ENCODE measurements around the gene ASIC4. TPM values are rescaled to one million over a fixed set of nuclear protein-coding genes. Genes with fewer than 3 reads are reported as not detected.
A peak's percentile ranks its signal among the peaks of the same experiment; 100 is the strongest.

ASIC4 gene
- total and polyA plus RNA-seq, 9 of the 15 experiments (the other 6 are each of a cell fraction or from before 2014, with no cell fraction given) = 0.07 to 19.2 (median 4.8) TPM

DNA sequence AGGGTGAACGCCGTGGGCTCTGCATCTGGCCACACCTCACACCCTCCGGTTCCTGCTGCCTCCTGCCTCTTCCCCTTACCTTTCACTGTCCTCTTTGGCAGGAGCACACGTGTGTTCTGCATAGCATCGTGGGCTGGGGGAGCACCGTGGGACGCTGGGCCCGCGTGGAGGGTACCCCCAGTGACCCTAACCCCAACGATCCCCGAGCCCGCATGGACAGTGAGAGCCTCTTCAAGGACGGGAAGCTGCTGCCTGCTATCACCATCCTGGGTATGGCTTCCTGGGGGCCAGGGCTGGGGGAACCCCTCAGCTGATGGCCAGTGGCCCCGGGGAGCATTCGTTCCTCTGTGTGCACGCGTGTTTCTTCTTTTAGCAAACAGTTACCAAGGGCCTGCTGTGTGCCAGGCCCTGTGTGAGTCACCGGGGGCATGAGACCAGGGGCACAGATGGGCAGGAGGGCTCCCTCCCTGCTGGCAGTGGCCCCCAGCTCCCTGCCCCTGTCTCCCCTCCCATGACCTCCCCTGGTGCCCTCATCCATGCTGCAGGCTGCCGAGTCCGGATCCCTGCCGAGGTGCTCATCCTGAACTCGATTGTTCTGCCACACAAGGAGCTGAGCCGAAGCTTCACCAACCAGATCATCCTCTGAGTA is 8.0 kb upstream of the ASIC4 start:
- CTCF ChIA-PET (ENCODE audit: low intra/inter-chr PET ratio) = no interaction called here

More for the DNA sequence above, 8.0 kb upstream of the ASIC4 start:
- peaks cover 50% of the 10 kb centered on the region; the same call in 2 of the 3 replicates for H3K36me3 ChIP-seq (ENCODE audit: control insufficient read depth, insufficient read depth, low read length)
- in situ Hi-C loops (cut with MboI) = no loop called here
- H3K79me2 ChIP-seq (ENCODE audit: control insufficient read depth, insufficient read depth, low read length) = peaks cover 19% of the 10 kb centered on the region
- no peaks in the 10 kb centered on the region for H3K9me3 ChIP-seq (replicated peaks; ENCODE audit: control insufficient read depth, insufficient read depth, low read depth, low read length)
- TF ChIP-seq ZC3H8 (IDR thresholded peaks at IDR 0.05) (no peak), RBFOX2 (IDR thresholded peaks at IDR 0.05; ENCODE audit: low read depth, low read length) (peak; percentile 31; the same call in 1 of the 2 replicates), STAG1 (CRISPR knock-in tag; IDR thresholded peaks at IDR 0.05; ENCODE audit: borderline replicate concordance) (no peak), MTF1 (CRISPR knock-in tag; IDR thresholded peaks at IDR 0.05; ENCODE audit: borderline replicate concordance) (no peak)
- TF ChIP-seq, protein P1, sequence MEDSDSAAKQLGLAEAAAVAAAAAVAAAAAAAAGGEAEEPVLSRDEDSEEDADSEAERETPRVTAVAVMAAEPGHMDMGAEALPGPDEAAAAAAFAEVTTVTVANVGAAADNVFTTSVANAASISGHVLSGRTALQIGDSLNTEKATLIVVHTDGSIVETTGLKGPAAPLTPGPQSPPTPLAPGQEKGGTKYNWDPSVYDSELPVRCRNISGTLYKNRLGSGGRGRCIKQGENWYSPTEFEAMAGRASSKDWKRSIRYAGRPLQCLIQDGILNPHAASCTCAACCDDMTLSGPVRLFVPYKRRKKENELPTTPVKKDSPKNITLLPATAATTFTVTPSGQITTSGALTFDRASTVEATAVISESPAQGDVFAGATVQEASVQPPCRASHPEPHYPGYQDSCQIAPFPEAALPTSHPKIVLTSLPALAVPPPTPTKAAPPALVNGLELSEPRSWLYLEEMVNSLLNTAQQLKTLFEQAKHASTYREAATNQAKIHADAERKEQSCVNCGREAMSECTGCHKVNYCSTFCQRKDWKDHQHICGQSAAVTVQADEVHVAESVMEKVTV (CRISPR knock-in tag; IDR thresholded peaks at IDR 0.05) = no peak
- intact Hi-C loops (cut with micrococcal nuclease) = no loop called here
- TSS peak; percentile 33 for BruUV-seq (replicated peaks)
- no peaks in the 10 kb centered on the region for H3K9me1 ChIP-seq (ENCODE audit: control insufficient read depth, insufficient read depth, low read length)
- POLR2A ChIA-PET = interaction anchor here (1.3 kb wide), 1 partner anchor 12 kb away, joined by 3 read pairs; no protein-coding TSS in a partner anchor
- no peak overlapping the region for H3K27ac ChIP-seq (ENCODE audit: extremely low read depth, low read depth, low read length)
- ATAC-seq = no peak
- H3K4me1 ChIP-seq (replicated peaks in 1 of 2; ENCODE audit: control insufficient read depth in 2 of 2, insufficient read depth in 2 of 2, low read length in 2 of 2) = peaks cover 53 to 75% of the 10 kb centered on the region in 2 experiments
- H2AFZ ChIP-seq (ENCODE audit: low read depth, low read length) = no peak overlapping the region
- no peaks in the 10 kb centered on the region for H4K20me1 ChIP-seq (replicated peaks; ENCODE audit: control insufficient read depth, insufficient read depth, low read length)
- no peak for DNase-seq (ENCODE audit: extremely low read depth in 1 of 4, low spot score in 3 of 4)
- WGBS (ENCODE audit: insufficient coverage, low coverage, missing lambda C conversion rate) = 91% methylated on average over 15 of the region's 23 CpGs
- H3K4me3 ChIP-seq = no peak overlapping the region
- H3K4me2 ChIP-seq (ENCODE audit: insufficient read depth, low read length) = no peak overlapping the region
- no peaks in the 10 kb centered on the region for H3K27me3 ChIP-seq (ENCODE audit: control insufficient read depth in 2 of 2, insufficient read depth in 2 of 2, low read length in 2 of 2)
- no peak for FAIRE-seq
- H3K9ac ChIP-seq (ENCODE audit: insufficient read depth in 1 of 2, low read depth in 2 of 2, low read length in 2 of 2) = peak overlapping the region in 1 of 2 experiments; percentile 71; a peak in 2 of 4 replicates

Measured in K562 (cell line).